MM.1S (cell line): ENCODE results near the gene ALG9.
A peak's percentile ranks its signal among the peaks of the same experiment; 100 is the strongest.
"Not testable (repeated sequence)": the region's sequence is repeated elsewhere in the genome, so short reads cannot be mapped to it uniquely, and the experiment has no call there.

Experiments used
- DNase-seq: peaks from one replicate; pipeline ENCODE4 v3.0.0-alpha.2; 2015
- H2AFZ ChIP-seq: fragments of 300-600 bp; sonication (generic); 2 replicates; pipeline ENCODE4 v1.6.0; 2016; ENCODE audit warnings: antibody characterized with exemption, low read length
- H3F3A ChIP-seq: fragments of 300-600 bp; sonication (generic); 2 replicates; pipeline ENCODE4 v1.6.1; 2016; ENCODE audit warnings: mild to moderate bottlenecking, antibody characterized with exemption, low read length, moderate library complexity, mixed read lengths; ENCODE audit not compliant: insufficient read depth
- H3K27ac ChIP-seq: fragments of 300-600 bp; sonication (generic); 2 replicates; pipeline ENCODE4 v1.5.1; 2016; ENCODE audit warnings: mild to moderate bottlenecking, low read length
- H3K27me3 ChIP-seq: fragments of 300-600 bp; sonication (generic); replicated peaks from 2 replicates; pipeline ENCODE4 v1.6.0; 2016; ENCODE audit warnings: low read length; ENCODE audit not compliant: insufficient read depth
- H3K36me3 ChIP-seq: fragments of 300-600 bp; sonication (generic); replicated peaks from 2 replicates; pipeline ENCODE4 v1.6.1; 2016; ENCODE audit warnings: mild to moderate bottlenecking, low read length, mixed read lengths; ENCODE audit not compliant: insufficient read depth
- H3K4me1 ChIP-seq: fragments of 300-600 bp; sonication (generic); 2 replicates; pipeline ENCODE4 v1.6.1; 2016; ENCODE audit warnings: low read length, mixed read lengths
- H3K4me2 ChIP-seq: fragments of 300-600 bp; sonication (generic); 2 replicates; pipeline ENCODE4 v1.6.0; 2016; ENCODE audit warnings: low read depth, low read length
- H3K4me3 ChIP-seq: fragments of 300-600 bp; sonication (generic); 2 replicates; pipeline ENCODE4 v1.5.1; 2016; ENCODE audit warnings: low read length, mixed read lengths
- H3K79me2 ChIP-seq: fragments of 300-600 bp; sonication (generic); 2 replicates; pipeline ENCODE4 v1.6.1; 2016; ENCODE audit warnings: mixed run types, low read length, mixed read lengths
- H3K9ac ChIP-seq: fragments of 300-600 bp; sonication (generic); 2 replicates; pipeline ENCODE4 v1.6.1; 2016; ENCODE audit warnings: low read length, mixed read lengths
- H3K9me2 ChIP-seq: fragments of 300-600 bp; sonication (generic); replicated peaks from 2 replicates; pipeline ENCODE4 v1.6.1; 2016; ENCODE audit warnings: mild to moderate bottlenecking, low read length, mixed read lengths; ENCODE audit not compliant: insufficient read depth
- H3K9me3 ChIP-seq: fragments of 300-600 bp; sonication (generic); replicated peaks from 2 replicates; pipeline ENCODE4 v1.6.1; 2016; ENCODE audit warnings: mild to moderate bottlenecking, low read length, mixed read lengths; ENCODE audit not compliant: insufficient read depth
- H4K20me1 ChIP-seq: fragments of 300-600 bp; sonication (generic); 2 replicates; pipeline ENCODE4 v1.6.1; 2016; ENCODE audit warnings: mild to moderate bottlenecking, low read length, moderate library complexity, mixed read lengths; ENCODE audit not compliant: insufficient read depth
- EZH2 ChIP-seq: fragments of 300-600 bp; sonication (generic); optimal IDR thresholded peaks from 2 replicates; pipeline ENCODE3; 2017; ENCODE audit warnings: low read depth, mild to moderate bottlenecking, antibody characterized with exemption, low read length, mixed read lengths
- EZH2phosphoT487 ChIP-seq: fragments of 300-600 bp; sonication (generic); IDR thresholded peaks from 2 replicates; pipeline ENCODE4 v1.6.1; 2018; ENCODE audit warnings: antibody characterized with exemption, low read length
- TF ChIP-seq, protein P1 (sequence below): fragments of 300-600 bp; sonication (generic); IDR thresholded peaks from 2 replicates; pipeline ENCODE4 v1.5.1; 2016; ENCODE audit warnings: antibody characterized with exemption, low read length, mixed read lengths

Gene ALG9

DNA sequence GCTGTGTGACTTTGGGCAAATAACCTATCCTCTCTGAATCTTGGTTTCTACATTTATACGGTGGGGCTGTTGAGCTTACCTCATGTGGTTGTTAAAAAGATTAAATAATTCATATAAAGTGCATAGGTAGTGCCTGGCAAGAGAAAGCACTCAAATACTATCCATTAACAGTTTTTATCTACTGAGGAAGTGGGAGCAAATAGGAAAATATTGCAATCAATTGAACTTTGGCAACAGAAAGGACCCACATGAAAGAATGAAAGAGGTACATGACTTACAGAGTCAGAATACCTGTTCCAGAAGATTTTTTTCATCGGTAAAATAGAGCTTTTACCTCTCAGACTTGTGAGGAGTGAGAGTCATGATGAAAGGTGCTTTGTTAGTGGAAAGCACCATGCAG is 98.8 kb downstream of the ALG9 start:
- Histone ChIP-seq H3K9me3 (no peaks in the 10 kb centered on the region), H3K4me1 (peaks cover 11% of the 10 kb centered on the region), H3K4me2 (no peak overlapping the region), H2AFZ (no peak overlapping the region), H3K27ac (no peak overlapping the region), H3K36me3 (no peaks in the 10 kb centered on the region), H4K20me1 (no peaks in the 10 kb centered on the region), H3F3A (no peaks in the 10 kb centered on the region), H3K9me2 (no peaks in the 10 kb centered on the region), H3K4me3 (no peak overlapping the region), H3K27me3 (no peaks in the 10 kb centered on the region), H3K79me2 (no peaks in the 10 kb centered on the region), H3K9ac (no peak overlapping the region)
- TF ChIP-seq, protein P1, sequence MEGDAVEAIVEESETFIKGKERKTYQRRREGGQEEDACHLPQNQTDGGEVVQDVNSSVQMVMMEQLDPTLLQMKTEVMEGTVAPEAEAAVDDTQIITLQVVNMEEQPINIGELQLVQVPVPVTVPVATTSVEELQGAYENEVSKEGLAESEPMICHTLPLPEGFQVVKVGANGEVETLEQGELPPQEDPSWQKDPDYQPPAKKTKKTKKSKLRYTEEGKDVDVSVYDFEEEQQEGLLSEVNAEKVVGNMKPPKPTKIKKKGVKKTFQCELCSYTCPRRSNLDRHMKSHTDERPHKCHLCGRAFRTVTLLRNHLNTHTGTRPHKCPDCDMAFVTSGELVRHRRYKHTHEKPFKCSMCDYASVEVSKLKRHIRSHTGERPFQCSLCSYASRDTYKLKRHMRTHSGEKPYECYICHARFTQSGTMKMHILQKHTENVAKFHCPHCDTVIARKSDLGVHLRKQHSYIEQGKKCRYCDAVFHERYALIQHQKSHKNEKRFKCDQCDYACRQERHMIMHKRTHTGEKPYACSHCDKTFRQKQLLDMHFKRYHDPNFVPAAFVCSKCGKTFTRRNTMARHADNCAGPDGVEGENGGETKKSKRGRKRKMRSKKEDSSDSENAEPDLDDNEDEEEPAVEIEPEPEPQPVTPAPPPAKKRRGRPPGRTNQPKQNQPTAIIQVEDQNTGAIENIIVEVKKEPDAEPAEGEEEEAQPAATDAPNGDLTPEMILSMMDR: no peak
- TF ChIP-seq EZH2 (no peak), EZH2phosphoT487 (no peak)
- no peak for DNase-seq

DNA sequence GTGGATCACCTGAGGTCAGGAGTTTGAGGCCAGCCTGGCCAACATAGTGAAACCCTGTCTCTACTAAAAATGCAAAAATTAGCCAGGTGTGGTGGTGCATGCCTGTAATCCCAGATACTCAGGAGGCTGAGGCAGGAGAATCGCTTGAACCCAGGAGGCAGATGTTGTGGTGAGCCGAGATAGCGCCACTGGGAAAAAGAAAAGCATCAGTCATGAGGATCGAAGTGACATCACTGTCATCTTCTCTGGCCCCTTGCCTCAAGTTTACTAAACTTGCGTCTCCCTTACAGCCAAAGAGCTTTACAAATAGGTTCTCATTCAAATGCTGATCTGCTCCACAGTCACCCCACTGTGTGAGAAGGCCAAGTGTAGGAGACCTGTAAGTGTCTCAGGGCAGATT is 100.2 kb downstream of the ALG9 start:
- not testable (repeated sequence) for H3K4me2 ChIP-seq, H3K79me2 ChIP-seq, H3K9me3 ChIP-seq, H3K27ac ChIP-seq, H2AFZ ChIP-seq, H3K9ac ChIP-seq, H3F3A ChIP-seq, H3K4me3 ChIP-seq, H3K9me2 ChIP-seq, H4K20me1 ChIP-seq, DNase-seq, H3K27me3 ChIP-seq, H3K4me1 ChIP-seq, H3K36me3 ChIP-seq

DNA sequence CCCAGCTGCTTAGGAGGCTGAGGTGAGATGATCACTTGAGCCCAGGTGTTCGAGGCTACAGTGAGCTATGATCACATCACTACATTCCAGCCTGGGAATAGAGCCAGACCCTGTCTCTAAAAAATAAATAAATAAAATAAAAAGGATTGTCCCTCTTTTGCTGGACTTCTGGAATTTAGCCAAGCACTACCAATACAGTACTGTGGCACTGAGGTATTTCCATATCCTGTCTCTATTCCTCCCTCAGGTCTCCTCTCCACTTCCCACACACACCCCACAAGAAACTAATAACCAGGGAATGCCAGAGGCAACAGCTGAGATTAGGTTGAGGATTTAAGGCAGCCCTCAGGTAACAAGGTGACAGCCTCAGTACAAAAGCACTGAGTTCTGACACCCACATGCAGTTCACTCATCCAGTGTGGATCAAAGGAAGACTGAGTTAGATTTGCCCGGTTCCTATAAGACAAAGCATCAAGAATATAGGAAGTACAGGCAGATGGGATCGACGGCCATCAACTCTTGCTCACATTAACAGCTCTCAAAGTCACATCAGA is 100.7 kb downstream of the ALG9 start:
- Histone ChIP-seq H3K9me2 (no peaks in the 10 kb centered on the region), H3K27ac (no peak overlapping the region), H3K9me3 (no peaks in the 10 kb centered on the region), H3K27me3 (no peaks in the 10 kb centered on the region), H3K4me2 (no peak overlapping the region), H3F3A (no peaks in the 10 kb centered on the region), H4K20me1 (no peaks in the 10 kb centered on the region), H3K9ac (no peak overlapping the region), H2AFZ (no peak overlapping the region), H3K79me2 (peaks cover 5% of the 10 kb centered on the region), H3K4me3 (no peak overlapping the region), H3K4me1 (no peaks in the 10 kb centered on the region), H3K36me3 (no peaks in the 10 kb centered on the region)
- no peak for DNase-seq
- TF ChIP-seq EZH2 (no peak), EZH2phosphoT487 (no peak)
- TF ChIP-seq, protein P1: no peak

DNA sequence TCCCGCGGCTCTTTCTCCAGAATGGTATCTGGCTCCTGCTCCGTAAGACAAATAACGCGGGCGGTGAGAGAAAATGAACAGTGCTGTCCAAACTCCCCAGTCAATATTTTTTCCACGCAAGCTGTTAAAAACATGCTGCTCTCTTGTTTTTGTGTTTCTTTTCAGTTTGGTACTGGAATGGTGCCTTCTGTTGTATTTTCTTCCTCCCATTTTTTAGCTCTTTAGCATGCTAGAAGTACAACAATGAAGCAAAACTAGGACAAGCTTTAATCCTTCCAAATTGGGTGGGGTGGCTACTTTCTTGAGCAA is 104.6 kb downstream of the ALG9 start:
- H3K27me3 ChIP-seq: no peaks in the 10 kb centered on the region
- TF ChIP-seq EZH2phosphoT487 (no peak), EZH2 (no peak)
- TF ChIP-seq, protein P1: no peak
- peak overlapping the region; percentile 92 for H3K4me2 ChIP-seq
- no peak for DNase-seq
- H3K79me2 ChIP-seq: peaks cover 35% of the 10 kb centered on the region
- H3K9me3 ChIP-seq: no peaks in the 10 kb centered on the region
- no peaks in the 10 kb centered on the region for H4K20me1 ChIP-seq
- H3F3A ChIP-seq: no peaks in the 10 kb centered on the region
- peaks cover 5% of the 10 kb centered on the region; the same call in 1 of the 2 replicates for H3K36me3 ChIP-seq
- H3K4me3 ChIP-seq: peak overlapping the region; percentile 96
- H2AFZ ChIP-seq: peak overlapping the region; percentile 97
- no peak overlapping the region; the same call in 1 of the 2 replicates for H3K27ac ChIP-seq
- H3K4me1 ChIP-seq: peaks cover 7% of the 10 kb centered on the region; the same call in 1 of the 2 replicates
- H3K9me2 ChIP-seq: no peaks in the 10 kb centered on the region
- peak overlapping the region; percentile 52; the same call in 1 of the 2 replicates for H3K9ac ChIP-seq
